Heart right ventricle (tissue), 16 donors: ENCODE measurements around the gene CCDC121. TPM values are rescaled to one million over a fixed set of nuclear protein-coding genes. Genes with fewer than 3 reads are reported as not detected.

Experiments used
- ATAC-seq, 8 donors: fragments of 200-7000 bp; cut with Tn5 transposase; one replicate each; pipeline ENCODE4 v1.9.1; 2020; ENCODE audit warnings: mild to moderate bottlenecking in 8 of 8, moderate library complexity in 8 of 8, moderate number of reproducible peaks in 1 of 8
- DNase-seq, 2 donors: peaks; one replicate each; pipeline ENCODE4 v3.0.0-alpha.2; 2020
- H3K27ac ChIP-seq, 10 donors: fragments of 200-600 bp; sonication (generic) in 2 of 10; one replicate each; pipeline versions ENCODE4 v1.5.0 to v1.8.0; 2020 to 2022; ENCODE audit warnings: mild to moderate bottlenecking in 3 of 10
- H3K27me3 ChIP-seq, 7 donors: fragments of 200-600 bp; one replicate each; pipeline ENCODE4 v1.8.0; 2021 to 2022; ENCODE audit warnings: mild to moderate bottlenecking in 2 of 7
- H3K36me3 ChIP-seq, 9 donors: fragments of 200-600 bp; sonication (generic) in 1 of 9; one replicate each; pipeline versions ENCODE4 v1.5.0 to v1.8.0; 2020 to 2022; ENCODE audit warnings: mild to moderate bottlenecking in 2 of 9
- H3K4me1 ChIP-seq, 9 donors: fragments of 200-600 bp; sonication (generic) in 1 of 9; one replicate each; pipeline versions ENCODE4 v1.5.0 to v1.8.0; 2020 to 2022; ENCODE audit warnings: mild to moderate bottlenecking in 4 of 9
- H3K4me3 ChIP-seq, 10 donors: fragments of 200-600 bp; sonication (generic) in 2 of 10; one replicate each; pipeline versions ENCODE4 v1.5.0 to v1.8.0; 2020 to 2022; ENCODE audit warnings: mild to moderate bottlenecking in 7 of 10, moderate library complexity in 2 of 10
- H3K9me3 ChIP-seq, 11 donors: fragments of 200-600 bp in 10 of 11; sonication (generic) in 2 of 11; one replicate each; pipeline versions ENCODE4 v1.5.0 to v1.8.0; 2013 to 2022; ENCODE audit warnings: mild to moderate bottlenecking in 2 of 11, control low read depth in 1 of 11, moderate library complexity in 1 of 11
- CTCF ChIP-seq, 9 donors: fragments of 200-600 bp; sonication (generic) in 2 of 9; IDR thresholded peaks; one replicate each; pipeline versions ENCODE4 v1.5.0 to v1.8.0; 2021 to 2022; ENCODE audit warnings: antibody characterized with exemption in 9 of 9, mild to moderate bottlenecking in 5 of 9, moderate library complexity in 1 of 9
- WGBS, 2 donors: extraction: QIAGEN DNeasy Blood & Tissue Kit; methylation state at CpG; one replicate each; pipeline ENCODE4 v1.1.7; 2013; ENCODE audit warnings: inconsistent platforms in 1 of 2; 5-methylcytosine and 5-hydroxymethylcytosine counted together
- intact Hi-C, 10 donors: fragments of 100-400 bp; cut with DNase I; formaldehyde crosslinking; loops; one replicate each; pipeline versions ENCODE4 v1.11.1 to v1.14.2; 2022
- polyA plus RNA-seq, 2 donors: library from polyadenylated mRNA; stranded (reverse); fragments of 200-250 nt; gene quantifications; one replicate each; pipeline ENCODE4 v1.2.3, GENCODE V29; 2013
- total RNA-seq, 10 donors: library from RNA; stranded (reverse); fragmentation: NEBNext Ultra II Directional in 3 of 10; extraction: Animal tissue kit (Norgen Biotek cat#: 25700) in 3 of 10; gene quantifications; one replicate each; pipeline versions ENCODE4 v1.2.1 to v1.2.4, GENCODE V29; 2021 to 2023
- donor health status: Arrhythmogenic right ventricular cardiomyopathy.
- donor health status: ischemic (EF 13 %, LVEDD 7.1; RV severe dilation, severe dysfunction).
- donor health status: healthy with polysubstance abuse.
- donor health status: DM: no; HTN: yes; CAD: no.
- donor health status: DM: no; HTN: no; CAD: no.
- donor health status: ischemic (EF 25% LVEDD 6.9; RV normal size, moderate dysfunction).
- donor health status: ischemic (EF 25% LVEDD 5.7; RV mildly dilated, moderate dysfunction).
- donor health status: healthy.
- donor health status: DM: yes; HTN: yes; CAD: no.
- donor health status: Ischemic cardiomyopathy.
- donor health status: ischemic (EF 35%, LVEDD 5.7; RV mildly dilated, moderate dysfunction).
- donor health status: nonischemic (EF 11% LVEDD 7.7; RV severe dilation, severe dysfunction).
- donor health status: DM: yes; HTN: yes; CAD: no.
- donor health status: PGD.
- donor health status: ischemic (EF 29% LVEDD 5.4; RV normal size, mild dysfunction).
- donor health status: nonischemic (EF 23%, LVEDD 6.1; RV moderate dilation, normal function).

The CCDC121 gene
- total and polyA plus RNA-seq, 12 donors: 2.1 to 7.6 (median 5.6) TPM

DNA sequence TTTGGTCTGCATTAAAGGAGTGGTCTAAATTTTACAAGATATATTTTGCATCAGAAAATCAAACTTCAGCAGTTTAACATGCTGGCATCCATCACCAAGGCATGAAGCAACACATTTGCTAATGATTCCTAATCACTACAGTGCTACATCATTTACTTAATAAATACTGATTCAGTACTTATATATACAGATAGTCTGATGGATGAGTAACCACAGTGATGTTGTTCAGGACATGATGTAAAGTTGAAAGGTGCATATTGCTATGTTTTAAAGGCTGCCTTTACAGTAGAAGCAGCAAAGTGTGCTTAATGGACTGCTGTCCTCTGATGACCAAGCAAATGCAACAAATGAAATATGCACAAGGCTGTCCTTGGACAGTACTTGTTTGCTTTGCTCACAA lies 23.5 kb upstream of the CCDC121 start:
- no peak for TF ChIP-seq CTCF (IDR thresholded peaks at IDR 0.05)
- Histone ChIP-seq H3K27ac (no peak overlapping the region), H3K27me3 (no peaks in the 10 kb centered on the region), H3K4me3 (no peak overlapping the region), H3K36me3 (peaks cover 0 to 100% (median 84%) of the 10 kb centered on the region in 9 donors), H3K9me3 (no peaks in the 10 kb centered on the region), H3K4me1 (no peaks in the 10 kb centered on the region)
- no peak for DNase-seq
- intact Hi-C loops: no loop called here
- no peak for ATAC-seq

GRCh38 chr2:27651056-27651455 lies 22.2 kb upstream of the CCDC121 start:
- intact Hi-C loops: no loop called here

DNA sequence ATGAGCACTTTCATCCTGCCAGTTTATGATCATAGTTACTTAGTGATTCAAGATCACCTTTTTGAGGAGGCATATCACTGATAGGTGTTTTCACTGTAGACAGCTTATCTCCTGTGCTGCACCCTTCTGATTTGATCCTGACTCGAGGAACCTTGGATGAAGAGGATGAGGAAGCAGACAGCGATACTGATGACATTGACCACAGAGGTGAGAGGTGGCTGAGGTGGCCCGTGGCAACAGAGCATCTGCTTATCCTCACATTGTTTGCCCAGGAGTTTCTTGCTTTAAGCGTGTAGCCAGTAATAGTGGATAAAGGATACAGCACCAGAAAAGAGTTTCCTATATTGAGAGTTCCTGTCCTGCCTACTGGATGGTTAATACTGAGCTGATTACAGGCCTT lies 18.9 kb upstream of the CCDC121 start:
- Histone ChIP-seq H3K9me3 (no peaks in the 10 kb centered on the region), H3K4me1 (no peaks in the 10 kb centered on the region), H3K27ac (no peak overlapping the region), H3K36me3 (peaks cover 0 to 100% (median 50%) of the 10 kb centered on the region in 9 donors), H3K27me3 (no peaks in the 10 kb centered on the region), H3K4me3 (no peak overlapping the region)
- ATAC-seq: no peak
- no peak for TF ChIP-seq CTCF (IDR thresholded peaks at IDR 0.05)
- intact Hi-C loops: loop anchor here in 1 of 10 donors (1.0 kb wide), 1 partner anchor 22 kb away; no protein-coding TSS in a partner anchor
- no peak for DNase-seq
- WGBS, 2 donors: 84% methylated on average over 4 of the region's 4 CpGs

More at GRCh38 chr2:27651056-27651455, 22.2 kb upstream of the CCDC121 start:
- no peak overlapping the region for H3K4me3 ChIP-seq
- no peaks in the 10 kb centered on the region for H3K9me3 ChIP-seq
- WGBS, 2 donors: 81 to 84% methylated on average over 4 of the region's 4 CpGs
- H3K36me3 ChIP-seq: peaks cover 0 to 100% (median 74%) of the 10 kb centered on the region in 9 donors
- no peak for DNase-seq
- H3K27me3 ChIP-seq: no peaks in the 10 kb centered on the region
- no peaks in the 10 kb centered on the region for H3K4me1 ChIP-seq
- TF ChIP-seq CTCF (IDR thresholded peaks at IDR 0.05): no peak
- ATAC-seq: no peak
- H3K27ac ChIP-seq: no peak overlapping the region

DNA sequence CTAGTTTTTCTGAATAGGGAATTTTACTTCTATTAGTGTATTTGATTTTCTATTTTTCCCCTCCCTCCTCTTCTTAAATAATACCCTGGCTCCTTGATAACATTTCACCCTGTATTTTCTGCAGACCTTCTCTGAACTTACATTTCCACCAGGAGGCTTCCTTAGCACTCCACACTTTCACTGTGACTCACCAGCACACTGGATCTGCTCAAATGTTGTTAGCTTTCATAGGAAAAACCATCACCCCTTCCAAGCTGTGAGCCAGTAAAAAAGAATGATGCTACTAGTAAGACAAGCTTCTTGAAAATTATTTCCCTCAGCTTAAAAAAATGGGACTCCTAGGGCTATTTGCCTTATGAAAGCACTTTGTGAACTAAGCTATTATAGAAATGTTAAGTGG lies 18.5 kb upstream of the CCDC121 start:
- peaks cover 0 to 100% (median 50%) of the 10 kb centered on the region in 9 donors for H3K36me3 ChIP-seq
- DNase-seq: no peak

More for the DNA sequence above, 18.5 kb upstream of the CCDC121 start:
- intact Hi-C loops: no loop called here
- ATAC-seq: no peak
- Histone ChIP-seq H3K27ac (no peak overlapping the region), H3K27me3 (no peaks in the 10 kb centered on the region), H3K9me3 (no peaks in the 10 kb centered on the region), H3K4me1 (no peaks in the 10 kb centered on the region), H3K4me3 (no peak overlapping the region)
- no peak for TF ChIP-seq CTCF (IDR thresholded peaks at IDR 0.05)
